GM23338 (cell line): ENCODE measurements around the gene PRDX6. TPM values are rescaled to one million over a fixed set of nuclear protein-coding genes. Genes with fewer than 3 reads are reported as not detected.

Source experiments
- ATAC-seq: fragments of 200-7000 bp; cut with Tn5 transposase; 3 replicates; pipeline ENCODE4 v1.9.1; 2020
- DNase-seq: peaks from one replicate; pipeline ENCODE4 v3.0.0-alpha.2; 2015; ENCODE audit warnings: low spot score
- H2AFZ ChIP-seq: fragments of 200-600 bp; sonication (generic); 2 replicates; pipeline ENCODE4 v1.8.0; 2016; ENCODE audit warnings: antibody characterized with exemption, mild to moderate bottlenecking, moderate library complexity
- H3F3A ChIP-seq: fragments of 200-600 bp; sonication (generic); replicated peaks from 2 replicates; pipeline ENCODE4 v1.8.0; 2017; ENCODE audit warnings: antibody characterized with exemption, mixed run types, low read depth
- H3K27ac ChIP-seq: fragments of 200-600 bp; sonication (generic); 2 replicates; pipeline ENCODE4 v1.6.1; 2016; ENCODE audit warnings: low read depth
- H3K27me3 ChIP-seq: fragments of 200-600 bp; sonication (generic); 2 replicates; pipeline ENCODE4 v1.8.0; 2016; ENCODE audit warnings: mild to moderate bottlenecking, mixed run types, moderate library complexity; ENCODE audit not compliant: insufficient read depth
- H3K36me3 ChIP-seq: fragments of 200-600 bp; sonication (generic); 2 replicates; pipeline ENCODE4 v1.8.0; 2016; ENCODE audit warnings: mild to moderate bottlenecking; ENCODE audit not compliant: insufficient read depth
- H3K4me1 ChIP-seq: fragments of 200-600 bp; sonication (generic); 2 replicates; pipeline ENCODE4 v1.8.0; 2016; ENCODE audit warnings: mild to moderate bottlenecking, moderate library complexity; ENCODE audit not compliant: insufficient read depth
- H3K4me2 ChIP-seq: fragments of 200-600 bp; sonication (generic); 2 replicates; pipeline ENCODE4 v1.7.1; 2017; ENCODE audit warnings: mixed run types
- H3K4me3 ChIP-seq: fragments of 200-600 bp; sonication (generic); 2 replicates; pipeline ENCODE4 v1.6.1; 2016; ENCODE audit warnings: mixed run types
- H3K79me2 ChIP-seq: fragments of 200-600 bp; sonication (generic); replicated peaks from 2 replicates; pipeline ENCODE4 v1.8.0; 2017; ENCODE audit warnings: mild to moderate bottlenecking; ENCODE audit not compliant: insufficient read depth
- H3K9me2 ChIP-seq: fragments of 200-600 bp; sonication (generic); 2 replicates; pipeline ENCODE4 v1.8.0; 2017; ENCODE audit not compliant: insufficient read depth
- H4K20me1 ChIP-seq: fragments of 200-600 bp; sonication (generic); replicated peaks from 2 replicates; pipeline ENCODE4 v1.8.0; 2017; ENCODE audit warnings: mild to moderate bottlenecking; ENCODE audit not compliant: insufficient read depth
- H3K27ac Mint-ChIP-seq: 2 replicates; pipeline ENCODE4 v1.8.0; 2020; ENCODE audit warnings: inconsistent platforms, mild to moderate bottlenecking, moderate library complexity, mixed read lengths
- H3K27me3 Mint-ChIP-seq: 3 replicates; pipeline ENCODE4 v1.8.0; 2022; ENCODE audit warnings: low read depth, mild to moderate bottlenecking, moderate library complexity, mixed read lengths, inconsistent platforms; ENCODE audit not compliant: insufficient read depth, poor library complexity
- H3K36me3 Mint-ChIP-seq: 3 replicates; pipeline ENCODE4 v1.8.0; 2021; ENCODE audit warnings: low read depth, mild to moderate bottlenecking, inconsistent platforms, moderate library complexity, mixed read lengths
- H3K4me1 Mint-ChIP-seq: 3 replicates; pipeline ENCODE4 v1.8.0; 2020; ENCODE audit warnings: mild to moderate bottlenecking, inconsistent platforms, mixed read lengths
- H3K4me3 Mint-ChIP-seq: 3 replicates; pipeline ENCODE4 v1.8.0; 2021; ENCODE audit warnings: moderate library complexity, mild to moderate bottlenecking, inconsistent platforms, mixed read lengths
- H3K9me3 Mint-ChIP-seq: 3 replicates; pipeline ENCODE4 v1.8.0; 2020; ENCODE audit warnings: moderate library complexity, mild to moderate bottlenecking, inconsistent platforms, mixed read lengths
- CREB1 ChIP-seq: fragments of 250-450 bp; sonication (Bioruptor Pico); IDR thresholded peaks from 2 replicates; pipeline ENCODE4 v1.5.0; 2020; ENCODE audit warnings: low read depth, mild to moderate bottlenecking, moderate library complexity
- JUNB ChIP-seq: IDR thresholded peaks from one replicate; pipeline ENCODE4 v1.6.1; 2016; ENCODE audit warnings: antibody characterized with exemption; ENCODE audit not compliant: unreplicated experiment
- NANOG ChIP-seq: IDR thresholded peaks from 2 replicates; pipeline ENCODE4 v1.6.1; 2016; ENCODE audit warnings: antibody characterized with exemption, borderline replicate concordance
- POLR2AphosphoS5 ChIP-seq: IDR thresholded peaks from 2 replicates; pipeline ENCODE4 v1.6.1; 2016; ENCODE audit warnings: antibody characterized with exemption, low read depth
- STAT1 ChIP-seq: IDR thresholded peaks from one replicate; pipeline ENCODE4 v1.6.1; 2016; ENCODE audit warnings: antibody characterized with exemption; ENCODE audit not compliant: unreplicated experiment
- ZNF114 ChIP-seq: fragments of 250-450 bp; sonication (Bioruptor Pico); IDR thresholded peaks from 2 replicates; pipeline ENCODE4 v1.5.0; 2020; ENCODE audit warnings: mild to moderate bottlenecking, moderate library complexity
- polyA plus RNA-seq: library from polyadenylated mRNA; unstranded; fragments of >200 nt; fragmentation: Nextera tagmentation; extraction: Ambion mirVana; gene quantifications from 2 replicates; pipeline ENCODE4 v1.2.1, GENCODE V29; 2016
- total RNA-seq: library from RNA; depleted of rRNA; stranded (reverse); fragments of >200 nt; shearing (Covaris generic); gene quantifications from 2 replicates; pipeline ENCODE4 v1.2.3, GENCODE V29; 2014
- TF ChIP-seq, protein P1 (sequence below): fragments of 250-450 bp; sonication (Bioruptor Pico); IDR thresholded peaks from 2 replicates; pipeline ENCODE4 v1.5.0; 2020; ENCODE audit warnings: mild to moderate bottlenecking, moderate library complexity
- TF ChIP-seq, protein P2 (sequence below): IDR thresholded peaks from 2 replicates; pipeline ENCODE4 v1.6.1; 2016; ENCODE audit warnings: antibody characterized with exemption
- TF ChIP-seq, protein P3 (sequence below): IDR thresholded peaks from one replicate; pipeline ENCODE4 v1.6.1; 2018; ENCODE audit warnings: antibody characterized with exemption; ENCODE audit not compliant: unreplicated experiment
- TF ChIP-seq, protein P4 (sequence below), 2 experiments: fragments of 200-600 bp in 1 of 2; sonication (generic) in 1 of 2; conservative IDR thresholded peaks; 2 replicates each; pipeline versions ENCODE4 v1.5.1 to v1.6.1; 2016 to 2017; ENCODE audit warnings: antibody characterized with exemption in 2 of 2, low read depth in 2 of 2, mild to moderate bottlenecking in 2 of 2, moderate library complexity in 1 of 2

Gene PRDX6
- total and polyA plus RNA-seq, 2 experiments from 2014 or later: 516 to 746 TPM

- H3K4me1 ChIP-seq: peaks cover 17% of the 10 kb centered on the region
- no peak overlapping the region for H3K4me3 ChIP-seq
- no peak overlapping the region for H2AFZ ChIP-seq
- H3K27ac Mint-ChIP-seq: no peak overlapping the region
- peaks cover 3% of the 10 kb centered on the region; the same call in 2 of the 3 replicates for H3K36me3 Mint-ChIP-seq
- no peaks in the 10 kb centered on the region for H3K79me2 ChIP-seq
- no peaks in the 10 kb centered on the region for H3K27me3 ChIP-seq
- H3K9me2 ChIP-seq: no peaks in the 10 kb centered on the region
- H3K27me3 Mint-ChIP-seq: peaks cover 2% of the 10 kb centered on the region
- H3K27ac ChIP-seq: no peak overlapping the region
- H3K4me1 Mint-ChIP-seq: peaks cover 21% of the 10 kb centered on the region
- no peak overlapping the region for H3K4me3 Mint-ChIP-seq
- TF ChIP-seq JUNB (no peak), CREB1 (CRISPR knock-in tag) (no peak)
- TF ChIP-seq, protein P1, sequence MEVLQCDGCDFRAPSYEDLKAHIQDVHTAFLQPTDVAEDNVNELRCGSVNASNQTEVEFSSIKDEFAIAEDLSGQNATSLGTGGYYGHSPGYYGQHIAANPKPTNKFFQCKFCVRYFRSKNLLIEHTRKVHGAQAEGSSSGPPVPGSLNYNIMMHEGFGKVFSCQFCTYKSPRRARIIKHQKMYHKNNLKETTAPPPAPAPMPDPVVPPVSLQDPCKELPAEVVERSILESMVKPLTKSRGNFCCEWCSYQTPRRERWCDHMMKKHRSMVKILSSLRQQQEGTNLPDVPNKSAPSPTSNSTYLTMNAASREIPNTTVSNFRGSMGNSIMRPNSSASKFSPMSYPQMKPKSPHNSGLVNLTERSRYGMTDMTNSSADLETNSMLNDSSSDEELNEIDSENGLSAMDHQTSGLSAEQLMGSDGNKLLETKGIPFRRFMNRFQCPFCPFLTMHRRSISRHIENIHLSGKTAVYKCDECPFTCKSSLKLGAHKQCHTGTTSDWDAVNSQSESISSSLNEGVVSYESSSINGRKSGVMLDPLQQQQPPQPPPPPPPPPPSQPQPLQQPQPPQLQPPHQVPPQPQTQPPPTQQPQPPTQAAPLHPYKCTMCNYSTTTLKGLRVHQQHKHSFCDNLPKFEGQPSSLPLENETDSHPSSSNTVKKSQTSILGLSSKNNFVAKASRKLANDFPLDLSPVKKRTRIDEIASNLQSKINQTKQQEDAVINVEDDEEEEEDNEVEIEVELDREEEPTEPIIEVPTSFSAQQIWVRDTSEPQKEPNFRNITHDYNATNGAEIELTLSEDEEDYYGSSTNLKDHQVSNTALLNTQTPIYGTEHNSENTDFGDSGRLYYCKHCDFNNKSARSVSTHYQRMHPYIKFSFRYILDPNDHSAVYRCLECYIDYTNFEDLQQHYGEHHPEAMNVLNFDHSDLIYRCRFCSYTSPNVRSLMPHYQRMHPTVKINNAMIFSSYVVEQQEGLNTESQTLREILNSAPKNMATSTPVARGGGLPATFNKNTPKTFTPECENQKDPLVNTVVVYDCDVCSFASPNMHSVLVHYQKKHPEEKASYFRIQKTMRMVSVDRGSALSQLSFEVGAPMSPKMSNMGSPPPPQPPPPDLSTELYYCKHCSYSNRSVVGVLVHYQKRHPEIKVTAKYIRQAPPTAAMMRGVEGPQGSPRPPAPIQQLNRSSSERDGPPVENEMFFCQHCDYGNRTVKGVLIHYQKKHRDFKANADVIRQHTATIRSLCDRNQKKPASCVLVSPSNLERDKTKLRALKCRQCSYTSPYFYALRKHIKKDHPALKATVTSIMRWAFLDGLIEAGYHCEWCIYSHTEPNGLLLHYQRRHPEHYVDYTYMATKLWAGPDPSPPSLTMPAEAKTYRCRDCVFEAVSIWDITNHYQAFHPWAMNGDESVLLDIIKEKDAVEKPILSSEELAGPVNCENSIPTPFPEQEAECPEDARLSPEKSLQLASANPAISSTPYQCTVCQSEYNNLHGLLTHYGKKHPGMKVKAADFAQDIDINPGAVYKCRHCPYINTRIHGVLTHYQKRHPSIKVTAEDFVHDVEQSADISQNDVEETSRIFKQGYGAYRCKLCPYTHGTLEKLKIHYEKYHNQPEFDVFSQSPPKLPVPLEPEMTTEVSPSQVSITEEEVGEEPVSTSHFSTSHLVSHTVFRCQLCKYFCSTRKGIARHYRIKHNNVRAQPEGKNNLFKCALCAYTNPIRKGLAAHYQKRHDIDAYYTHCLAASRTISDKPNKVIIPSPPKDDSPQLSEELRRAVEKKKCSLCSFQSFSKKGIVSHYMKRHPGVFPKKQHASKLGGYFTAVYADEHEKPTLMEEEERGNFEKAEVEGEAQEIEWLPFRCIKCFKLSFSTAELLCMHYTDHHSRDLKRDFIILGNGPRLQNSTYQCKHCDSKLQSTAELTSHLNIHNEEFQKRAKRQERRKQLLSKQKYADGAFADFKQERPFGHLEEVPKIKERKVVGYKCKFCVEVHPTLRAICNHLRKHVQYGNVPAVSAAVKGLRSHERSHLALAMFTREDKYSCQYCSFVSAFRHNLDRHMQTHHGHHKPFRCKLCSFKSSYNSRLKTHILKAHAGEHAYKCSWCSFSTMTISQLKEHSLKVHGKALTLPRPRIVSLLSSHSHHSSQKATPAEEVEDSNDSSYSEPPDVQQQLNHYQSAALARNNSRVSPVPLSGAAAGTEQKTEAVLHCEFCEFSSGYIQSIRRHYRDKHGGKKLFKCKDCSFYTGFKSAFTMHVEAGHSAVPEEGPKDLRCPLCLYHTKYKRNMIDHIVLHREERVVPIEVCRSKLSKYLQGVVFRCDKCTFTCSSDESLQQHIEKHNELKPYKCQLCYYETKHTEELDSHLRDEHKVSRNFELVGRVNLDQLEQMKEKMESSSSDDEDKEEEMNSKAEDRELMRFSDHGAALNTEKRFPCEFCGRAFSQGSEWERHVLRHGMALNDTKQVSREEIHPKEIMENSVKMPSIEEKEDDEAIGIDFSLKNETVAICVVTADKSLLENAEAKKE (CRISPR knock-in tag): no peak
- TF ChIP-seq, protein P2, sequence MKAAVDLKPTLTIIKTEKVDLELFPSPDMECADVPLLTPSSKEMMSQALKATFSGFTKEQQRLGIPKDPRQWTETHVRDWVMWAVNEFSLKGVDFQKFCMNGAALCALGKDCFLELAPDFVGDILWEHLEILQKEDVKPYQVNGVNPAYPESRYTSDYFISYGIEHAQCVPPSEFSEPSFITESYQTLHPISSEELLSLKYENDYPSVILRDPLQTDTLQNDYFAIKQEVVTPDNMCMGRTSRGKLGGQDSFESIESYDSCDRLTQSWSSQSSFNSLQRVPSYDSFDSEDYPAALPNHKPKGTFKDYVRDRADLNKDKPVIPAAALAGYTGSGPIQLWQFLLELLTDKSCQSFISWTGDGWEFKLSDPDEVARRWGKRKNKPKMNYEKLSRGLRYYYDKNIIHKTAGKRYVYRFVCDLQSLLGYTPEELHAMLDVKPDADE: no peak
- H3K36me3 ChIP-seq: 0 out of 2 replicates have a peak, but pooled peaks cover under 1% of the 10 kb centered on the region
- H4K20me1 ChIP-seq: no peaks in the 10 kb centered on the region
- ATAC-seq: no peak
- 0 out of 3 replicates have a peak, but pooled peaks cover 3% of the 10 kb centered on the region for H3K9me3 Mint-ChIP-seq
- no peaks in the 10 kb centered on the region for H3F3A ChIP-seq
- no peak for DNase-seq
- no peak overlapping the region for H3K4me2 ChIP-seq
Measured at GRCh38 chr1:173504268-173504667, 27.1 kb downstream of the PRDX6 start.

GRCh38 chr1:173505391-173505790 is 28.3 kb downstream of the PRDX6 start:
- peaks cover 17% of the 10 kb centered on the region for H3K4me1 ChIP-seq
- 0 out of 2 replicates have a peak overlapping the region, but pooled peaks have one; percentile 21 for H2AFZ ChIP-seq
- Mint-ChIP-seq H3K36me3 (no peaks in the 10 kb centered on the region; the same call in 2 of the 3 replicates), H3K4me1 (peaks cover 21% of the 10 kb centered on the region), H3K4me3 (no peak overlapping the region), H3K27ac (no peak overlapping the region), H3K9me3 (no peaks in the 10 kb centered on the region), H3K27me3 (peaks cover 2% of the 10 kb centered on the region)
- H3K4me3 ChIP-seq: no peak overlapping the region
- DNase-seq (no peak), ATAC-seq (no peak)
- H3K79me2 ChIP-seq: no peaks in the 10 kb centered on the region
- no peaks in the 10 kb centered on the region for H3F3A ChIP-seq
- no peaks in the 10 kb centered on the region for H3K36me3 ChIP-seq
- H4K20me1 ChIP-seq: no peaks in the 10 kb centered on the region
- no peak overlapping the region for H3K27ac ChIP-seq
- no peaks in the 10 kb centered on the region for H3K9me2 ChIP-seq
- H3K4me2 ChIP-seq: no peak overlapping the region
- H3K27me3 ChIP-seq: no peaks in the 10 kb centered on the region
- TF ChIP-seq STAT1: no peak
- no peak for TF ChIP-seq CREB1 (CRISPR knock-in tag)
- TF ChIP-seq ZNF114 (CRISPR knock-in tag): no peak
- TF ChIP-seq, protein P3, sequence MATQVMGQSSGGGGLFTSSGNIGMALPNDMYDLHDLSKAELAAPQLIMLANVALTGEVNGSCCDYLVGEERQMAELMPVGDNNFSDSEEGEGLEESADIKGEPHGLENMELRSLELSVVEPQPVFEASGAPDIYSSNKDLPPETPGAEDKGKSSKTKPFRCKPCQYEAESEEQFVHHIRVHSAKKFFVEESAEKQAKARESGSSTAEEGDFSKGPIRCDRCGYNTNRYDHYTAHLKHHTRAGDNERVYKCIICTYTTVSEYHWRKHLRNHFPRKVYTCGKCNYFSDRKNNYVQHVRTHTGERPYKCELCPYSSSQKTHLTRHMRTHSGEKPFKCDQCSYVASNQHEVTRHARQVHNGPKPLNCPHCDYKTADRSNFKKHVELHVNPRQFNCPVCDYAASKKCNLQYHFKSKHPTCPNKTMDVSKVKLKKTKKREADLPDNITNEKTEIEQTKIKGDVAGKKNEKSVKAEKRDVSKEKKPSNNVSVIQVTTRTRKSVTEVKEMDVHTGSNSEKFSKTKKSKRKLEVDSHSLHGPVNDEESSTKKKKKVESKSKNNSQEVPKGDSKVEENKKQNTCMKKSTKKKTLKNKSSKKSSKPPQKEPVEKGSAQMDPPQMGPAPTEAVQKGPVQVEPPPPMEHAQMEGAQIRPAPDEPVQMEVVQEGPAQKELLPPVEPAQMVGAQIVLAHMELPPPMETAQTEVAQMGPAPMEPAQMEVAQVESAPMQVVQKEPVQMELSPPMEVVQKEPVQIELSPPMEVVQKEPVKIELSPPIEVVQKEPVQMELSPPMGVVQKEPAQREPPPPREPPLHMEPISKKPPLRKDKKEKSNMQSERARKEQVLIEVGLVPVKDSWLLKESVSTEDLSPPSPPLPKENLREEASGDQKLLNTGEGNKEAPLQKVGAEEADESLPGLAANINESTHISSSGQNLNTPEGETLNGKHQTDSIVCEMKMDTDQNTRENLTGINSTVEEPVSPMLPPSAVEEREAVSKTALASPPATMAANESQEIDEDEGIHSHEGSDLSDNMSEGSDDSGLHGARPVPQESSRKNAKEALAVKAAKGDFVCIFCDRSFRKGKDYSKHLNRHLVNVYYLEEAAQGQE: no peak
- TF ChIP-seq POLR2AphosphoS5: no peak
- TF ChIP-seq, protein P4, sequence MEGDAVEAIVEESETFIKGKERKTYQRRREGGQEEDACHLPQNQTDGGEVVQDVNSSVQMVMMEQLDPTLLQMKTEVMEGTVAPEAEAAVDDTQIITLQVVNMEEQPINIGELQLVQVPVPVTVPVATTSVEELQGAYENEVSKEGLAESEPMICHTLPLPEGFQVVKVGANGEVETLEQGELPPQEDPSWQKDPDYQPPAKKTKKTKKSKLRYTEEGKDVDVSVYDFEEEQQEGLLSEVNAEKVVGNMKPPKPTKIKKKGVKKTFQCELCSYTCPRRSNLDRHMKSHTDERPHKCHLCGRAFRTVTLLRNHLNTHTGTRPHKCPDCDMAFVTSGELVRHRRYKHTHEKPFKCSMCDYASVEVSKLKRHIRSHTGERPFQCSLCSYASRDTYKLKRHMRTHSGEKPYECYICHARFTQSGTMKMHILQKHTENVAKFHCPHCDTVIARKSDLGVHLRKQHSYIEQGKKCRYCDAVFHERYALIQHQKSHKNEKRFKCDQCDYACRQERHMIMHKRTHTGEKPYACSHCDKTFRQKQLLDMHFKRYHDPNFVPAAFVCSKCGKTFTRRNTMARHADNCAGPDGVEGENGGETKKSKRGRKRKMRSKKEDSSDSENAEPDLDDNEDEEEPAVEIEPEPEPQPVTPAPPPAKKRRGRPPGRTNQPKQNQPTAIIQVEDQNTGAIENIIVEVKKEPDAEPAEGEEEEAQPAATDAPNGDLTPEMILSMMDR (conservative IDR thresholded peaks at IDR 0.05; ENCODE audit: low read depth in 2 of 2): no peak
- no peak for TF ChIP-seq NANOG
